Measurements from ENCODE around the gene MYLK4.
A peak's percentile ranks its signal among the peaks of the same experiment; 100 is the strongest.

Gene MYLK4

DNA sequence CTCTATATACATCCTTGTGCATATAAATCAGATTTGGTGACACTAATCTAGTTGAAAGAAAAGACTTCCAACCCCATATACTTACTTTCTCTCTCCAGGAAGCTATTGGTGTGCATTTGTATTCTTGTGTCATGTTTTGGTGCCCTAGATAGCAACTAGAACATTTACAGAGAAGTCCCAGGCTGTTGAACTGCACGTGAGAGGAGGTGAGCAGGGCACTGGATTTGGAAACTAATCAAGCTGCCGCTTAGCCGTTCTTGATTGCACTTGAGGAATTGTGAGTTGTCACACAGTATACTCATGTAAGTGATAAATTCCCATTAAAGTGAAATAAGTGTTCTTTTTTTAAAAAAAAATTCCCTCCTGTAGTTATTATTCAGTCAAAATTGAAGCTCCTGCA, 22.1 kb upstream of the MYLK4 start:
- no peak for ATAC-seq (replicated peaks; ENCODE audit: extremely low read depth, poor library complexity, severe bottlenecking)
- Mint-ChIP-seq H3K4me1 (peaks cover 75% of the 10 kb centered on the region), H3K27me3 (no peaks in the 10 kb centered on the region), H3K4me3 (no peak overlapping the region), H3K36me3 (ENCODE audit: insufficient read depth) (peaks cover 28% of the 10 kb centered on the region), H3K9me3 (no peaks in the 10 kb centered on the region), H3K27ac (ENCODE audit: low read depth) (no peak overlapping the region)
- DNase-seq (ENCODE audit: low spot score in 2 of 2): no peak

GRCh38 chr6:2771079-2771478, 20.4 kb upstream of the MYLK4 start:
- Mint-ChIP-seq H3K27ac (ENCODE audit: low read depth) (no peak overlapping the region), H3K36me3 (ENCODE audit: insufficient read depth) (peaks cover 33% of the 10 kb centered on the region), H3K4me3 (no peak overlapping the region), H3K27me3 (no peaks in the 10 kb centered on the region), H3K9me3 (no peaks in the 10 kb centered on the region), H3K4me1 (peaks cover 79% of the 10 kb centered on the region)
- ATAC-seq (replicated peaks; ENCODE audit: extremely low read depth, poor library complexity, severe bottlenecking): no peak
- DNase-seq (ENCODE audit: low spot score in 2 of 2): no peak

DNA sequence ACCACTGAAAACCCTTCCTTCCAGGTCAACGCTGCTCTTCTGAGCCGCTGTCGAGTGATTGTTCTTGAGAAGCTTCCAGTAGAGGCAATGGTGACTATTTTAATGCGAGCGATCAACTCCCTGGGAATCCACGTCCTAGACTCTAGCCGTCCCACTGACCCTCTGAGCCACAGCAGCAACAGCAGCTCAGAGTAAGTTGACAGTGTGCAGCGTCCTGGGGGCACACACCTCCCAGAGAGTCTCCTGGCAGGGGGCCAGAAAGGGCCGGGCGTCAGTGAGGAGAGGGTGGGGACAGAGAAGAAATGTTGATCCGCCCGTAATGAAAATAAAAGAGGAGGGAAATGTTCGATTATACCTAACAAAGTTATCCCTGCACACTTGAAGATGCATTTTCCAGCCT, 19.4 kb upstream of the MYLK4 start:
- Mint-ChIP-seq H3K9me3 (no peaks in the 10 kb centered on the region), H3K27ac (ENCODE audit: low read depth) (no peak overlapping the region), H3K4me3 (no peak overlapping the region), H3K27me3 (no peaks in the 10 kb centered on the region), H3K4me1 (peaks cover 73% of the 10 kb centered on the region), H3K36me3 (ENCODE audit: insufficient read depth) (peaks cover 31% of the 10 kb centered on the region)
- ATAC-seq (replicated peaks; ENCODE audit: extremely low read depth, poor library complexity, severe bottlenecking) (no peak), DNase-seq (ENCODE audit: low spot score in 2 of 2) (no peak)

DNA sequence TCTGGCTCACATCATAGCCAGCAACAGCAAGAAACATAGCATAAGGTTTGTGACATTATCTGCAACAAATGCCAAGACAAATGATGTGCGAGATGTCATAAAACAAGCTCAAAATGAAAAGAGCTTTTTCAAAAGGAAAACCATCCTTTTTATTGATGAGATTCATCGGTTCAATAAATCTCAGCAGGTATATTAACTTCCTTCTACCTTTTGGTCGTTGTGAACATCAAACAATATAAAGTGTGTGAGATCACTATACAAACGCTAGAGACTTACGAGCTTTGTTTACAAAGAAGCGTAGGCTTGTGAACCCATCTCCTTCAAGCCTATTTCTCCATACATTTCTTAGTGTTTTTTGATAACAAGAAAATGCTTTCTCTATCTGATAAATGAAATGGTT, 18.0 kb upstream of the MYLK4 start:
- peaks cover 68% of the 10 kb centered on the region for H3K4me1 Mint-ChIP-seq
- peak overlapping the region; percentile 42 for H3K27ac Mint-ChIP-seq (ENCODE audit: low read depth)
- H3K4me3 Mint-ChIP-seq: peak overlapping the region; percentile 85
- DNase-seq (ENCODE audit: low spot score in 2 of 2) (no peak), ATAC-seq (replicated peaks; ENCODE audit: extremely low read depth, poor library complexity, severe bottlenecking) (no peak)
- no peaks in the 10 kb centered on the region for H3K27me3 Mint-ChIP-seq
- peaks cover 36% of the 10 kb centered on the region for H3K36me3 Mint-ChIP-seq (ENCODE audit: insufficient read depth)
- H3K9me3 Mint-ChIP-seq: no peaks in the 10 kb centered on the region

- DNase-seq (ENCODE audit: low spot score in 2 of 2) (no peak), ATAC-seq (replicated peaks; ENCODE audit: extremely low read depth, poor library complexity, severe bottlenecking) (no peak)
- Mint-ChIP-seq H3K4me3 (peak overlapping the region; percentile 85), H3K27ac (ENCODE audit: low read depth) (peak overlapping the region; percentile 75), H3K4me1 (peaks cover 60% of the 10 kb centered on the region), H3K27me3 (no peaks in the 10 kb centered on the region), H3K9me3 (no peaks in the 10 kb centered on the region), H3K36me3 (ENCODE audit: insufficient read depth) (peaks cover 34% of the 10 kb centered on the region)
Measured at GRCh38 chr6:2767657-2768524, 17.2 kb upstream of the MYLK4 start.

DNA sequence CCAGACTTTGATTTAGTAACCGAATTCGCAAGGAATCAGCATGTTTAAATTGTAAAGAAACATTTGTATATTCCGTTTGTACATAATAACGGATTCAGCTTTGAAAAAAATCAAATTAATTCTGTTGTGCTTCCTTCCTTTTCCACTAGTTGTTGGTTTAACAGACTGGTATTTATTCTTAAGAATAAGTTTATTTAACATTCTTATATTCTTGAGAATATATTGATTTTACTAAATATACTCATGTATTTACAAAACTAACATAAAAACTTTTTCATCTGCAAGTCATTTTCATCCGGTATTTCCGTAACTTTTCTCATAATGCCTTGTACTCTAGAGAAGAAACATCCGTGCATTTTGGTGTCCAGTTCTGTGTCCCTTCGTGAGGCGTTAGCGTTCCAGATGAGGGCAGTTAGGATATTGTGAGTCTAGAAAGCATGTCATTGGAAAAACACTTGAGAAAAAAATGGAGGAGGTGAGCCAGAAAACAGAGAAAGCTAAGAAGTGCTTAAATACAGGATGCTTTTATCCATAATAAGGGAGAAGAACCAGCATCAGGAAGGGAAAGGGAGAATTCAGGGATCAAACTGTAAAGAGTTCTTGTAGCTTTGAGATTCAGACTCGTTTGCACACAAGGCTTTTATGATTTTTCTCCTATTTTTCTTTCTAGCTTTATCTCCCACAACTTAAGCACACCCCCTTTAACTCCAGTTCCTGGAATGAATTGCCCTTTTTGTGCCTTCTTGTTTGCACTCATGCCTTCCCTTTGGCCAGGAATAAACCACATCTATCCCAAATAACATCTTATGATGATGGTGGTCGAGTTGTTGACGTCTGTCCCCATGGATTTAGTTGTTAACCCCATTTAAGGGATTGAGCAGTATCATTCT, 16.3 kb upstream of the MYLK4 start:
- Mint-ChIP-seq H3K9me3 (no peaks in the 10 kb centered on the region), H3K4me3 (peak overlapping the region; percentile 85), H3K36me3 (ENCODE audit: insufficient read depth) (peaks cover 30% of the 10 kb centered on the region), H3K4me1 (peaks cover 57% of the 10 kb centered on the region), H3K27me3 (no peaks in the 10 kb centered on the region), H3K27ac (ENCODE audit: low read depth) (peak overlapping the region; percentile 75)
- DNase-seq (ENCODE audit: low spot score in 2 of 2) (no peak), ATAC-seq (replicated peaks; ENCODE audit: extremely low read depth, poor library complexity, severe bottlenecking) (no peak)

DNA sequence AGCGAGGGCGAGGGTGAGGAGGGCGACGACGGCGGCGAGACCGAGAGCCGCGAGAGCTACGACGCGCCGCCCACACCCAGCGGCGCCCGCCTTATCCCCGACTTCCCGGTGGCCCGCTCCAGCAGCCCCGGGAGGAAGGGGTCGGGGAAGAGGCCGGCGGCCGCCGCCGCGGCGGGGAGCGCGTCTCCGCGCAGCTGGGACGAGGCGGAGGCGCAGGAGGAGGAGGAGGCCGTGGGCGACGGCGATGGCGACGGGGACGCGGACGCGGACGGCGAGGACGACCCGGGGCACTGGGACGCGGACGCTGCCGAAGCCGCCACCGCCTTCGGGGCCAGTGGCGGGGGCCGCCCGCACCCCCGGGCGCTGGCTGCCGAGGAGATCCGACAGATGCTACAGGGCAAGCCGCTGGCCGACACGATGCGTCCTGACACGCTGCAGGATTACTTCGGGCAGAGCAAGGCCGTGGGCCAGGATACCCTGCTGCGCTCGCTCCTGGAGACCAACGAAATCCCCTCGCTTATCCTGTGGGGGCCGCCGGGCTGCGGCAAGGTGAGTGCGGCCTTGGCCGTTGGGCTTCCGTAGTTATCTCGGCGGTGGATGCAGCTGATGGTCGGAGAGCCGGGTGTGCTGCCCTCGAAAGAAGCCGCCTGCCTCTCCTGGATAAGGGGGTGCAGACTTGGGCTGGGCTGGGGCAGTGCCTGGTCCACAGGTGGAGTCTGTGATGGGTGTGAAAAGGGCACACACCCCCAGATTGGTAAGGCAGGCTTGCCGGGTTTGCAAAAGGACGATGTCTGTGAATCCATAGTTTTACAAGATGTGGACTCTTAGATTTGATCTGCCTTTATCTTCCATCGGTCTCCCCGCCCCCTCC, 15.4 kb upstream of the MYLK4 start:
- H3K4me1 Mint-ChIP-seq: peaks cover 50% of the 10 kb centered on the region
- DNase-seq (ENCODE audit: low spot score in 2 of 2) (peak in 1 of 2 donors; percentile 19), ATAC-seq (replicated peaks; ENCODE audit: extremely low read depth, poor library complexity, severe bottlenecking) (no peak)
- H3K27me3 Mint-ChIP-seq: no peaks in the 10 kb centered on the region
- H3K36me3 Mint-ChIP-seq (ENCODE audit: insufficient read depth): peaks cover 25% of the 10 kb centered on the region
- H3K27ac Mint-ChIP-seq (ENCODE audit: low read depth): peak overlapping the region; percentile 75
- no peaks in the 10 kb centered on the region for H3K9me3 Mint-ChIP-seq
- peak overlapping the region; percentile 85 for H3K4me3 Mint-ChIP-seq

DNA sequence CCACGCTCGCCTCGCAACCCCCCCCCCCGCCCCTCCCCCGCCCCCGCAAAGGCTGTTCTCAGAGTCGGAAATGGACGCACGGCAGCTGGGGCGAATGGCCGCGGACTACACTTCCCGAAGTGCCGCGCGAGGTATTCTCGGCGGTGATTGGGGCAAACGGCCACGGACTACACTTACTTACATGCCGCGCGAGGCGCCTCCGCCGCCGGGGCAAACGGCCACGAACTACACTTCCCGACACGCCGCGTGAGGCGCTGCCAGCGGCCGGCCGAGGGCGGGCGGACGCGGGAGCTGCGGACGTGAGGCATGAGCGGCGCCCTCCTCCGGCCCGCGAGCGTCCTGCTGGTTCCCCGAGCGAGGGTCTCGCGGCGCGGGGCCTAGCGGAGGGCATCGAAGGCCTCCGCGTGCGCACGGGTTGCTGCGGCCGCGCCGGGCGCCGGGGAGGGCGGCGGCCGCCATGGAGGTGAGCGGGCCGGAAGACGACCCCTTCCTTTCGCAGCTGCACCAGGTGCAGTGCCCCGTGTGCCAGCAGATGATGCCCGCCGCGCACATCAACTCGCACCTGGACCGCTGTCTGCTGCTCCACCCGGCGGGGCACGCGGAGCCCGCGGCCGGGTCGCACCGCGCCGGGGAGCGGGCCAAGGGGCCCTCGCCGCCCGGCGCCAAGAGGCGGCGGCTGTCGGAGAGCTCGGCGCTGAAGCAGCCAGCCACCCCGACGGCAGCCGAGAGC, 14.6 kb upstream of the MYLK4 start, which contains the start of gene WRNIP1:
Gene WRNIP1 (plus strand): TSS at position 228 of the 730 bp plus-strand sequence. CDS start 230 bp downstream, at position 458.
- no peaks in the 10 kb centered on the region for H3K27me3 Mint-ChIP-seq
- peak within 1 kb of the TSS; percentile 85 for H3K4me3 Mint-ChIP-seq
- peaks cover 23% of the 10 kb centered on the region for H3K36me3 Mint-ChIP-seq (ENCODE audit: insufficient read depth)
- peak; percentile 88 to 96 for DNase-seq (ENCODE audit: low spot score in 2 of 2)
- H3K9me3 Mint-ChIP-seq: no peaks in the 10 kb centered on the region
- peak; percentile 88 for ATAC-seq (replicated peaks; ENCODE audit: extremely low read depth, poor library complexity, severe bottlenecking)
- H3K4me1 Mint-ChIP-seq: peaks cover 44% of the 10 kb centered on the region
- peak within 1 kb of the TSS; percentile 98 for H3K27ac Mint-ChIP-seq (ENCODE audit: low read depth)

DNA sequence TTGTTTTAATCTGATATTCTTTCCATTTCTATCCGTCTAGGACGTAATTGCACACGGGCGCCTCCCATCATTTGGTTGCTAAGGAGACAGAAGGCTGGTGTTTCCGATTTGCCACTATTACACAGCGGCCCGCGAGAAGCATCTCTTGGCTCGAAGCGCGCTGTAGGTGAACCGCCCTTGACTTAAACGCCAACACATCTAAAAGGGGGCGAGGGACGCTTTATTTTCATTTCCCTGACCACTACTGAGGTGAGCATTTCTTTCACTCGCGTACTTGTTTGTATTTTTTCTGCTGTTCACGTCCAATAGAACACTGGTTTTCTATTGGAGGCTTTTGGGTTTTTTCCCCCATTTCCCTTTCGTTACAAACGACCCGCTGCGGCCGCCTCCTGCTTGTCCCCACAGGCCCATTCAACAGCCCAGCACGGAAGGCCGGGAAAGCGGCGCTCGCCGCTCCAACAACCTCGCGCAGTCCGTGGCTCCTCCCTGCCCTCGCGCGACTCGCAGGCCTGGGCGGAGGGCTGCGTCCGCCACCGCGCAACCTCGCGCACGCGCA, 14.0 kb upstream of the MYLK4 start:
- peaks cover 38% of the 10 kb centered on the region for H3K4me1 Mint-ChIP-seq
- peaks cover 18% of the 10 kb centered on the region for H3K36me3 Mint-ChIP-seq (ENCODE audit: insufficient read depth)
- DNase-seq (ENCODE audit: low spot score in 2 of 2): peak; percentile 49 to 61
- H3K27me3 Mint-ChIP-seq: no peaks in the 10 kb centered on the region
- peak overlapping the region; percentile 98 for H3K27ac Mint-ChIP-seq (ENCODE audit: low read depth)
- peak overlapping the region; percentile 85 for H3K4me3 Mint-ChIP-seq
- ATAC-seq (replicated peaks; ENCODE audit: extremely low read depth, poor library complexity, severe bottlenecking): peak; percentile 66
- no peaks in the 10 kb centered on the region for H3K9me3 Mint-ChIP-seq

DNA sequence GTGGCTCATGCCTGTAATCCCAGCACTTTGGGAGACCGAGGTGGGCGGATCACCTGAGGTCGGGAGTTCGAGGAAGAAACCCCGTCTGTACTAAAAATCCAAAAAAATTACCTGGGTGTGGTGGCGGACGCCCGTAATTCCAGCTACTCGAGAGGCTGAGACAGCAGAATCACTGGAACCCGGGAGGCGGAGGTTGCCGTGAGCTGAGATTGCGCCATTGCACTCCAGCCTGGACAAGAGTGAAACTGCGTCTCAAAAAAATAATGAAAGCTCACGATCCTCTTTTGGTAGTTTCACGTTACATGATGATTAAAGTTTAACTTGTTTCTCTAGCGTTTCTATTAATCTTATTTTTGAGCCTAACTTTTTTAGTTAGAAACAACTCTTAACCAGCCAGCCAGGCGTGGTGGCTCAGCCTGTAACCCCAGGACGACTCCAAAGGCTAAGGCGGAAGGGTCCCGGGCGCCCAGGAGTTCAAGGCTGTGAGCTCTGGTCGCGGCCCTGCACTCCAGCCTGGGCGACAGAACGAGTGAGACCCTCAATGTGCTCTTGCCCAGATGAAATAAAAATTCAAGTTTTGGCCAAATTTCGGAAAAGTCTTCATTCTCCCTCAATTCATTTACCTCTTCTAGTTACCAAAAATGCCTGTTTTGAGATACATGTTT, 13.3 kb upstream of the MYLK4 start:
- H3K27me3 Mint-ChIP-seq: no peaks in the 10 kb centered on the region
- DNase-seq (ENCODE audit: low spot score in 2 of 2) (no peak), ATAC-seq (replicated peaks; ENCODE audit: extremely low read depth, poor library complexity, severe bottlenecking) (no peak)
- peak overlapping the region; percentile 98 for H3K27ac Mint-ChIP-seq (ENCODE audit: low read depth)
- H3K4me1 Mint-ChIP-seq: peaks cover 34% of the 10 kb centered on the region
- no peaks in the 10 kb centered on the region for H3K9me3 Mint-ChIP-seq
- H3K36me3 Mint-ChIP-seq (ENCODE audit: insufficient read depth): peaks cover 18% of the 10 kb centered on the region
- peak overlapping the region; percentile 85 for H3K4me3 Mint-ChIP-seq

DNA sequence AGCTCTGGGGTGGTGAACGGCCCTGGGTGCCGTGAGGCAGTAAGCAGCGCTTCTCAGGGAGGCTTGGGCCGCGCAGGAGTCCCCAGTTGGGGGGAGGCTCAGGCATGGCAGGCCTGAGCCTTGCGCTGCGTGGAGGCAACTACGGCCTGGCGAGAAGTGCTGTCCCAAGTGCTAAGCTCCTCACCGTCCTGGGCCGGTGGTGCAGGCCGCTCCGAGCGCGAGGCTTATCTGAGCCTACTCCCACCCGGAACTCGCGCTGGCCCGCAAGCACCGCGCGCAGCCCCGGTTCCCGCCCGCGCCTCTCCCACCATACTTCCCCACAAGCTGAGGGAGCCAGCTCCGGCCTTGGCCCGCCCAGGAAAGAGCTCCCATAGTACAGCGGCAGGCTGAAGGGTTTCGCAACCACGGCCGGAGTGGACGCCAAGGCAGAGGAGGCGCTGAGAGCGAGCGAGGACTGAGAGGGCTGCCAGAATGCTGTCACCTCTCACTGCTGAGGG, 12.7 kb upstream of the MYLK4 start:
- no peak for DNase-seq (ENCODE audit: low spot score in 2 of 2)
- H3K4me1 Mint-ChIP-seq: peaks cover 28% of the 10 kb centered on the region
- no peak overlapping the region for H3K27ac Mint-ChIP-seq (ENCODE audit: low read depth)
- H3K4me3 Mint-ChIP-seq: no peak overlapping the region
- ATAC-seq (replicated peaks; ENCODE audit: extremely low read depth, poor library complexity, severe bottlenecking): no peak
- no peaks in the 10 kb centered on the region for H3K9me3 Mint-ChIP-seq
- no peaks in the 10 kb centered on the region for H3K27me3 Mint-ChIP-seq
- peaks cover 18% of the 10 kb centered on the region for H3K36me3 Mint-ChIP-seq (ENCODE audit: insufficient read depth)
